Uterus (tissue), 2 donors: Measurements from ENCODE around the gene PPP1R16B.

Experiments used
- POLR2A ChIP-seq, 2 donors: fragments of 450-650 bp; IDR thresholded peaks; one replicate each; pipeline ENCODE4 v1.6.1; 2016; ENCODE audit warnings: antibody characterized with exemption in 2 of 2, mild to moderate bottlenecking in 1 of 2, moderate library complexity in 1 of 2
- TF ChIP-seq, protein P1 (sequence below), 4 experiments: fragments of 200-600 bp in 2 of 4; fragments of 450-650 bp in 2 of 4; sonication (generic) in 2 of 4; IDR thresholded peaks; one replicate each; pipeline ENCODE4 v1.5.1; 2016 to 2019; ENCODE audit warnings: antibody characterized with exemption in 4 of 4, mild to moderate bottlenecking in 2 of 4, moderate library complexity in 1 of 4

DNA sequence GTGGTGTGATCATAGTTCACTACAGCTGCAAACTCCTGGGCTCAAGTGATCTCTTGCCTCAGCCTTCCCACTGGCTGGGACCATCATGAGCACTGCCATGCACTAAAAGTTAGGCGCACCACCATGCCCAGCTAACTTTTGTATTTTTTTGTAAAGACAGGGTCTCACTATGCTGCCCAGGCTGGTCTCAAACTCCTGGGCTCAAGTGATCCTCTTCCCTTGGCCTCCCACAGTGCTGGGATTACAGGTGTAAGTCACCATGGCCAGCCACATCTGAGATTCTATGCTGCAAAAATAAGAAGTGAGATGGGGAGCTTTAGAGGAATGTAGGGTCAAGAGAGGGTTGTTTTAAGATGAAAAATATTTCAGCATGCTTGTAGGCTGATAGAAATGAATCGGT lies 119.2 kb downstream of the PPP1R16B start:
- TF ChIP-seq, protein P1, sequence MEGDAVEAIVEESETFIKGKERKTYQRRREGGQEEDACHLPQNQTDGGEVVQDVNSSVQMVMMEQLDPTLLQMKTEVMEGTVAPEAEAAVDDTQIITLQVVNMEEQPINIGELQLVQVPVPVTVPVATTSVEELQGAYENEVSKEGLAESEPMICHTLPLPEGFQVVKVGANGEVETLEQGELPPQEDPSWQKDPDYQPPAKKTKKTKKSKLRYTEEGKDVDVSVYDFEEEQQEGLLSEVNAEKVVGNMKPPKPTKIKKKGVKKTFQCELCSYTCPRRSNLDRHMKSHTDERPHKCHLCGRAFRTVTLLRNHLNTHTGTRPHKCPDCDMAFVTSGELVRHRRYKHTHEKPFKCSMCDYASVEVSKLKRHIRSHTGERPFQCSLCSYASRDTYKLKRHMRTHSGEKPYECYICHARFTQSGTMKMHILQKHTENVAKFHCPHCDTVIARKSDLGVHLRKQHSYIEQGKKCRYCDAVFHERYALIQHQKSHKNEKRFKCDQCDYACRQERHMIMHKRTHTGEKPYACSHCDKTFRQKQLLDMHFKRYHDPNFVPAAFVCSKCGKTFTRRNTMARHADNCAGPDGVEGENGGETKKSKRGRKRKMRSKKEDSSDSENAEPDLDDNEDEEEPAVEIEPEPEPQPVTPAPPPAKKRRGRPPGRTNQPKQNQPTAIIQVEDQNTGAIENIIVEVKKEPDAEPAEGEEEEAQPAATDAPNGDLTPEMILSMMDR (IDR thresholded peaks at IDR 0.05): no peak
- no peak for TF ChIP-seq POLR2A (IDR thresholded peaks at IDR 0.05)
